Stimulated activated CD8-positive, alpha-beta memory T cell treated with anti-CD3 and anti-CD28 coated beads, Interleukin-4, amount 100 ng/mL, for 48 hours (primary cell): Measurements from ENCODE around the gene FOXR1.
"Not testable (repeated sequence)": the region's sequence is repeated elsewhere in the genome, so short reads cannot be mapped to it uniquely, and the experiment has no call there.

Source experiments
- DNase-seq: peaks from one replicate; pipeline ENCODE4 v3.0.0-alpha.2; 2020

The FOXR1 gene

DNA sequence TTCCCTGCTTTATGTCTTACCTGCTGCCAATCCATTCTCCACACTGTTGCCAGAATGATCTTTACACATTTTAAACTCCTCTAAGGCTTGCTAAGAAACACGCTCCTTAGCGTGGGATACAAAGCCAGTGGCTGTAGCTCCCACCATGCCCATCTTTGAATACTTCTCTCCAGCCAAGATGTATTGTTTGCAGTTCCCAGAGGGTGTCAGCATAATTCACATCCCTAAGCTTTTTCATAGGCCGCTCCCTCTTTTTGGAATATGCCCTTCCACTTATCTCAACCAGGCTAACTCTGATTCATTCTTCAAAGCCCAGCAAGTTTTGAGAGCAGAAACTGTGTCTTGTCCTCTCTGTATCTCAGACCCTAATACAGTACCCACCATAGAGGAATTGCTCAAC is 23.6 kb upstream of the FOXR1 start:
- no peak for DNase-seq

DNA sequence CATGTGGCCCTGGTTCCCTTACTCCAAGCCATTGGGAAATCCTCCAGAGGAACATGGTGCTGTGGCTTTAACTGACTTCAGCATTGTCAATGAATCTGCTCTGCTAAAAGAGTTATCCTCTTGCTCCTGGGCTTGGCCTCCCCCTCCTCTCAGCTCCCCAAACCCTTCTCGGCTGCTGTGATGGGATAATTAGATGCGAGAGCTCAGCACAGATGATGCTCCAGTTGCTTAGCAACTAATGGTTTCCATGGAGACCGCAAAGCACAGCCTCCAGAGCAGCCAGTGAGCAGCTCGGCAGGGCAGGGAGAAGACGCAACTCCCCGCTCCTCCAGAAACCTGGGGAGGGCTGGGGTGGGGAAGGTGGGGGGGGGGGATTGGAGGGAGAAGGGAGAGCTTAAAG is 18.3 kb upstream of the FOXR1 start:
- DNase-seq, result no peak

DNA sequence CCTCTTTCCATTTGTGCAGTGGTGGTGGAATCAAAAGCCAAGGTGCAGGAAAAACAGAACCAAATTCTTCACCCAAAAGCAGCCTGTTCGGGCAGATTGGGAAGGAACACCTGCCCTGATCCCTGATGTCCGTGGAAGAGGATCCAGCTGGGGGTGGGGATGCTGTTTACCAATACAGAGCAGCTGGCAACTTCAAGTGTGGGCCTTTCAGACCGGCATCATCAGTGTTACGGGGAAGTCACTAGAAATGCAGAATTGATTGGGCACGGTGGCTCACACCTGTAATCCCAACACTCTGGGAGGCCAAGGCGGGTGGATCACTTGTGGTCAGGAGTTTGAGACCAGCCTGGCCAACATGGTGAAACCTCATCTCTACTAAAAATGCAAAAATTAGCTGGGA is 17.6 kb upstream of the FOXR1 start:
- DNase-seq, result not testable (repeated sequence)

DNA sequence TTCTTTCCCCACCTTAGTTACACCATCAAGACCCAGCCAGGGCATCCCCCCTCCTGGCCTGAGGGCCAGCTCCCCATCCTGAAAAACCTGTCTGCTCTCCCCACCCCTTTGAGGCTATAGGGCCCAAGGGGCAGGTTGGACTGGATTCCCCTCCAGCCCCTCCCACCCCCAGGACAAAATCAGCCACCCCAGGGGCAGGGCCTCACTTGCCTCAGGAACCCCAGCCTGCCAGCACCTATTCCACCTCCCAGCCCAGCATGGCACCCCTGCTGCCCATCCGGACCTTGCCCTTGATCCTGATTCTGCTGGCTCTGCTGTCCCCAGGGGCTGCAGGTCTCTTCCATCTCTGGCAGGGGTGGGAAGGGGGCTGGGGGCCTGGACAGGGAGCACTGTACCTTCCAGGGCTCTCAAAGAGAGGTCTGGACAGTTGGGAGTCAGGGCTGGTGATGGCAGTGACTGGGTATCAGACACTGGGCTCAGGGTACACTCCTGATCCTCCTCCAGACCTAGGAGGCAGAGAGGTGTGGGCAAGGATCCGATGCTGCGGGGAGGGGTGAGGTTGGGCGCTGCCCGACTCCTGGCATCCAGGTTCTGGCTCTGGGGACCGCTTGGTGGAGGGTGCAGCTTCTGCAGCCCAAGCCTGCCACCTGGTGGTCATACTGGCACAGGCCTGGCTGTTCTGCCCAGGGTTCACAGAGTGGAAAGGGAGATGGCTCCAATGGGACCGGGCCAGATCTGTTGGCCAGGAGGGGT is 15.3 kb upstream of the FOXR1 start, which contains the start of gene UPK2:
Gene UPK2 (plus strand): TSS at position 205 of the 753 bp plus-strand sequence. CDS start 53 bp downstream, at position 258.
- peak; percentile 96 for DNase-seq

DNA sequence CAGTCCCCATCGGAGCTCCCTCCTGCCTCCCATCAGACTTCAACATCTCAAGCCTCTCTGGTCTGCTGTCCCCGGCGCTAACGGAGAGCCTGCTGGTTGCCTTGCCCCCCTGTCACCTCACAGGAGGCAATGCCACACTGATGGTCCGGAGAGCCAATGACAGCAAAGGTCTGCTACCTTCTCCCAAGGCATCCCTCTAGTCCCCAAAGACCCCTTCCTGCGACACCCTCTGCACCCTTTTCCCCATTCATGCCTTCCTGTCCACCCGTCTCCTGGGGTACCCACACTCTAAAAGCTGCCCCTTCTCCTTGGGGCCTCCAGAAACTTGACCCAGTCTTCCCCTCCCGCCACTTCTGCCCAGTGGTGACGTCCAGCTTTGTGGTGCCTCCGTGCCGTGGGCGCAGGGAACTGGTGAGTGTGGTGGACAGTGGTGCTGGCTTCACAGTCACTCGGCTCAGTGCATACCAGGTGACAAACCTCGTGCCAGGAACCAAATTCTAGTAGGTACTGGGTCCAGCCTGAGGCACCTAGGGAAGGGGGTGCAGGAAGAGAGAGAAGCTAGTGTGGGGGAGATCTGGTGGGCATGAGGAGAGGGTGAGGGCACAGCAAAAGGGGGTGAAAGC is 14.6 kb upstream of the FOXR1 start:
- no peak for DNase-seq

DNA sequence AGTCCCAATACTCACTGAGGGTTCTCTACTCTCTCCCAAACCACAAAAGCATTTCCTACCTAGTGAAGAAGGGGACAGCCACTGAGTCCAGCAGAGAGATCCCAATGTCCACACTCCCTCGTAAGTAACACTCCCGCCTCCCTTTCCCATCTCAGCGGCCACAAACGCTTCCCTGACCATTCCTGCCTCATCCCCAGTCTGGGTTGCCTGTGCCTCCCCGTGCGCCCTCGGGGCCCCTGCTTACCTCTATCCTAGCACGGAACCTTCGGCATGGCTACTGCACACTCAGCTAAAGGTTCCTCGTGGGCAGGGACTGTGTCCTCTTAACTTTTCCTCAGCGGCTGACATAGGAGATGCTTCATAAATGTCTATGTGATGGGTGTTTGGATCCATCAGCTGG is 14.0 kb upstream of the FOXR1 start:
- no peak for DNase-seq

DNA sequence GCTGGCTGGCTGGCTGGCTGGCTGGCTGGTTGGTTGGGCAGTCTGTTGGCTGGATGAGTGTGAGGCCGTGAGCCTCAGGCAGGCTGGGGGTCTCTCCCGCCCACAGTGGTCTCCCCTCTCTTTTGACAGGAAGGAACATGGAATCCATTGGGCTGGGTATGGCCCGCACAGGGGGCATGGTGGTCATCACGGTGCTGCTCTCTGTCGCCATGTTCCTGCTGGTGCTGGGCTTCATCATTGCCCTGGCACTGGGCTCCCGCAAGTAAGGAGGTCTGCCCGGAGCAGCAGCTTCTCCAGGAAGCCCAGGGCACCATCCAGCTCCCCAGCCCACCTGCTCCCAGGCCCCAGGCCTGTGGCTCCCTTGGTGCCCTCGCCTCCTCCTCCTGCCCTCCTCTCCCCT is 13.6 kb upstream of the FOXR1 start:
- DNase-seq, result no peak

DNA sequence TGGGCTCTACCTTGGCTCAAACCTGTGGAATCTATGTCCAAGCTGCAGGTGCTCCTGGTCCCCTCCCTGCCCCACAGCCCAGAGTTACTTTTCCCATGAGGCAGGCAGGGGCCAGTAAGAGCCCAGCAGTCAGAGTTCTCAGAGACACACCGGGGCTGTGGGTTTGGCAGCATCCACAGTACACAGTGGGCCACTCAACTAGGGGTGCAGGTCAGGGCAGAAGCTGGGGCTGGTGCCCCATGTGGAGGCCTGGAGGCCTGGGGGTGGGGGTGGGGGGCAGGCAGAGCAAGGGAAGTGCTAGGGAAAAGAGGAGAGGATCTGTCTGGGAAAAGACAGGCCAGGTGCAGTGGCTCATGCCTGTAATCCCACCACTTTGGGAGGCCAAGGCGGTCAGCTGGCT is 13.0 kb upstream of the FOXR1 start:
- DNase-seq, result no peak

DNA sequence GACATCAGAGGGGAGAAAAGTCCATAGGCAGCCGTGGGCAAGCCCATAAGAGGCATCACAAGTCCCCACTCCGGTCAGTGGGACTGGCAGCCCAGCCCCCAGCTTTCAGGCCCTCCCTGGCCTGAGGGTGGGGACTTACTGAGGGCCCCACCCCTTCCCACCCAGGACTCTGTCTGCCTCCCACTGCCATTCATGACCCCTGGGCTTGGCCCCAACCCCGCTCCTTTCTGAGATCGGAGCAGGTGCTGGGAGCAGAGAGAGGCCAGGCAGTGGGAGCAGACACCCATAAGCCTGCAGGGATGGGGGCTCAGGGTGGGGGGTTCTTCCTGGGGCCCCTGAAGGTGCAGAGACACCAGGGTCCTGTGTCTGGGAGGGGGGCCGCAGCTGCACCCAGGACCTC is 10.4 kb upstream of the FOXR1 start:
- no peak for DNase-seq

DNA sequence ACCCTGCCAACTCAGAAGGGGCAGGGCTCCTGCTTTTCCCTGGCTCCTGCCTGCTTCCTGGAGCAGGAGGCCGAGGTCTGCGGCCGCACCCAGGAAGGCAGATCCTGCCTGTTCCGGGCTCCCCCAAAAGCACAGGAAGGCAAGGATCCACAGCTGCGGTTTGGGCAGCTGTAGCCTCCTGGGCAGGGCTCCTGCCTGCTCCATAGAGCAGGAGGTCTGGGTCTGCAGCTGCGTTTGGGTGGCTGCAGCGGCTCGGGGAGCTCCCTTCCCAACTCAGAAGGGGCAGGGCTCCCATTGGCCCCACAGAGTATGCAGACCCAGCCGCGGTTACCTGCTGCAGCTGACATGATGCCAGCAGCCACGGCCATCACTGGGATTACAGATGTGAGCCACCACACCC is 10.0 kb upstream of the FOXR1 start:
- DNase-seq, result no peak

DNA sequence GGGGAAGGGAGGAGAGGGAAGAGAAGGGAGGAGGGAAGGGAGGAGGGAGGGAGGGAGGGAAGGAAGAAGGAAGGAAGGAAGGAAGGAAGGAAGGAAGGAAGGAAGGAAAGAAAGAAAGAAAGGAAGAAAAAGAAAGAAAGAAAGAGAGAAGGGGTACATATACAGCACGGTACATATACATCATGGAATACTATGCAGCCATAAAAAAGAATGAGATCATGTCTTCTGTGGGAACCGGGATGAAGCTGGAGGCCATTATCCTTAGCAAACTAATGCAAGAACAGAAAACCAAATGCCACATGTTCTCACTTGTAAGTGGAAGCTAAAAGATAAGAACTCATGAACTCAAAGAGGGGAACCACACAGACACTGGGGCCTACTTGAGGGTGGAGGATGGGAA is 2.1 kb upstream of the FOXR1 start:
- DNase-seq, result not testable (repeated sequence)

DNA sequence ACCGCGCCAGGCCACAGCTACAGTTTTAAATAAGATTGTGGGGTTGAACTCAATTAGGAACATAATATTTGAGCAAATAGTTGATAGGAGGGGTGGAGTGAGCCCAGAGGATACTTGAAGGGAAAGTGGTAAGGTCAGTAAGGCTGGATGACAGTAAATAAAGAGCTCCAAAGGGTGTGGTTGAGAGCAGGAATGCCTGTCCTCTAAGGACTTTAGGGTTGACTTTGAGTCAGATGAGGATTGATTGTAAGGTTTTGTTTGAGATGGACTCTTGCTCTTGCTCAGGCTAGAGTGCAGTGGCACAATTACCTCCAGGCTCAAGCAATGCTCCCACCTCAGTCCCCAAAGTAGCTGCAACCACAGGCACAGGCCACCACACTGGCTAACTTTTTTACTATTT is 2.4 kb downstream of the FOXR1 start:
- no peak for DNase-seq

DNA sequence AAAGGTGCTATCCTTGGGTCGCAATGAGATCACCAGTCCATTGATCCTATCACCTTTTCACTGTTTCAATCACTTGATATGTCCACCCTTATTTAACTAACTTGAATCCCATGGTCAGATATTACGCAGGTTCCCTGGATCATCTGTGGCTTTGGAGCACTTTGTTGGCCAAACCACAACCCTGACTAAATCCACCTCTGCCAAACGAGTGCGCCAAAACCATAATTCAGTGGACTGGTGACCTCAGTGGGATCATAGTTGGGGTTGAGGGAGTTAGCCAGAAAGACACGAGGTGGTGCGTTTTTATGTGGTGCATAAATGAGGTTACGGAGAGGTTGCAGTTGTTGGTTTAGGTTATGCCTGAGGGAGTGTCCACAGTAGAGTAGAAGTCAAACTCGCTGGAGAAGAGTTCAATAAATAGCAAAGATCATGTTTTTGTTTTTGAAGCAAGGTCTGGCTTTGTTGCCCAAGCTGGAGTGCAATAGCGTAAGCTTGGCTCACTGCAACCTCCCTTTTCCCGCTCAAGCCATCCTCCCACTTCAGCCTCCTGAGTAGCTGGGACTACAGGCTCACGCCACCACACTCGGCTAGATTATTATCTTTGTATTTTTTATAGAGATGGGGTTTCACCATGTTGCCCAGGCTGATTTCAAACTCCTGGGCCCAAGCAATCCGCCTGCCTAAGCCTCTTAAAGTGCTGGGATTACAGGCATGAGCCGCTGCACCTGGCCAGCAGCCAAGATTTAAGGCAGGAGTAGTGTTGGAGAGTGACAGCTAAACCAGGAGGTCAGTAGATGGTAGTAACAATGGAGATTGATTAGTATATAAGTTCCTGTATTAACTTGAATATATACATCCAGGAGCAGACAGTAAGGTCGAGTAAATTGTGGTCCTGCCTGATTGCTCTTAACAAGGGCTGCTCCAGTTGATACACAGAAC is 4.5 kb downstream of the FOXR1 start:
- no peak for DNase-seq

DNA sequence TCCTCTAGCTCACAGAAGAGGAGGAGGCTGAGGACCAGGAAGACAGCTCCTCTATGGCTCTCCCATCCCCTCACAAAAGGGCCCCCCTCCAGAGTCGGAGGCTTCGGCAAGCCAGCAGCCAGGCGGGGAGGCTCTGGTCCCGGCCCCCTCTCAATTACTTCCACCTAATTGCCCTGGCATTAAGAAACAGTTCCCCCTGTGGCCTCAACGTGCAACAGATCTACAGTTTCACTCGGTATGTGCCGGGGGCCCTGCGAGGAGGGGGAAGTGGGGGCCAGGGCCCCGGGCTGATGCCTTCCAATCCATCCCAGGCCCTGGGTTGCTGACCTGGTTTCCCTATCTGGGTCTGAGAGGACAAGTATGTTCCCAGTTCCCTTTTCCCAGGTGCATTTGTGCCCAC is 7.9 kb downstream of the FOXR1 start:
- DNase-seq, result no peak

DNA sequence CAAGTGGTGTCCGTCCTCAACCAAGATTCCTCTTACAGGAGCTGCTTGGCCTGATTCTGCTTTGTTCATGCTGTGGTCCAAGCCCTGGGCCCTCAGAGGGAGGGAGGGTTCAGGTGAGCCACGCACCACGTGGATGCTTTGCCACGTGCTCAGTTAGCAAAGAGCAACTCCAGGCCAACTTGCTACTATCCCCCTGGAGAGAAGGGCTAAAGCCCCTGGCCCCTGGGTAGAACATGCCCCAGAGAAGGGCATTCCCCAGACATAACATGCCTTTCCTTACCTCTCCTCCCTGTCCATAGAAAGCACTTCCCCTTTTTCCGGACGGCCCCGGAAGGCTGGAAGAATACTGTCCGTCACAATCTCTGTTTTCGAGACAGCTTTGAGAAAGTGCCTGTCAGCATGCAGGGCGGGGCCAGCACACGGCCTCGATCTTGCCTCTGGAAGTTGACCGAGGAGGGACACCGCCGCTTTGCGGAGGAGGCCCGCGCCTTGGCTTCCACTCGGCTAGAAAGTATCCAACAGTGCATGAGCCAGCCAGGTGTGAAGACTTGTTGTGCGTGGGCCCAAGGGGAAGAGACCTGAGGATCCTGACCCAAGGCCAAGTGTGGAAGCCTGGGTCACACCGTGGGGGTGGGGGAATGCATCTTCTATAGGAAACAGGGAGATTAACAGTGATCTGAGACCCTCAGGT is 8.8 kb downstream of the FOXR1 start:
- no peak for DNase-seq

DNA sequence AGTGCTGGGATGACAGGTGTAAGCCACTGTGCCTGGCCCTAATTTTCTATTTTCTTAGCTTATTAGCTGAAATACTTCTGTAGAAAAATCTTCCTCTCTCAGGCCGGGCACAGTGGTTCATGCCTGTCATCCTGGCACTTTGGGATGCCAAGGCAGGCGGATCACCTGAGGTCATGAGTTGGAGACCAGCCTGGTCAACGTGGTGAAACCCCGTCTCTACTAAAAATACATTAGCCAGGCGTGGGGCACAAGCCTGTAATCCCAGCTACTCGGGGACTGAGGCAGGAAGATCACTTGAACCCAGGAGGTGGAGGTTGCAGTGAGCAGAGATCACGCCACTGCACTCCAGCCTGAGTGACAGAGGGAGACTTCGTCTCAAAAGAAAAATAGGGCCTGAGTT is 12.8 kb downstream of the FOXR1 start:
- DNase-seq, result not testable (repeated sequence)

DNA sequence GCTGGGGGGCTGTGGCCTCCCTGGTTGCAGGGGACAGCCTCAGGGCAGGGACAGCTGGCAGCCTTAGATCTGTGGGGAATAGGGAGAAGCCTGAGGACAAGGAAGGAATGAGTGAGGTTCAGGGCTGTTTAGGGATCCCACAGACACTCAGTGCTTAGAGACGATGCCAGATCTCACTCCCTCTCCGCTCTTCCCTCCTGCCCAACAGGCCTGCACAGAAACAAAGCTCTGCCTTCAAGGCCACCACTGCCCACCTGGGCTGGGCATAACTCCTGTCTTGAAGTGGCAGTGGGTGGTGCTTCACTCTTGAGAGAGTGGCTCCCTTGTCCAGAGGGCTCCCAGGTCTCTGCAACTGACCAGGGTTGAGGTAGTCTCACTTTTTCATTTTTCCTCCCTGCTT is 13.3 kb downstream of the FOXR1 start:
- no peak for DNase-seq

DNA sequence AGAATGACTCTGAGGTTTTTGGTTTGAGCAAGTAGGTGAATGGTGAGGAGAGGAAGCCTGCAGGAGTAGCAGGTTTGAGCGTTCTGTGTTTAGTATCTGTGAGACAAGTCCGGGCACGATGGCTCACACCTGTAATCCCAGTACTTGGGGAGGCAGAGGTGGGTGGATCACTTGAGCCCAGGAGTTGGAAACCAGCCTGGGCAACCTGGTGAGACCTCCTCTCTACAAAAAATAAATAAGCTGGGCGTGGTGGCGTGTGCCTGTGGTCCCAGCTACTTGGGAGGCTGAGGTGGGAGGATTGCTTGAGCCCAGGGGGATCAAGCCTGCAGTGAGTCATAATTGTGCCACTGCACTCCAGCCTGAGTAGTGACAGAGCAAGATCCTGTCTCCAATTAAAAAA is 16.7 kb downstream of the FOXR1 start:
- no peak for DNase-seq

DNA sequence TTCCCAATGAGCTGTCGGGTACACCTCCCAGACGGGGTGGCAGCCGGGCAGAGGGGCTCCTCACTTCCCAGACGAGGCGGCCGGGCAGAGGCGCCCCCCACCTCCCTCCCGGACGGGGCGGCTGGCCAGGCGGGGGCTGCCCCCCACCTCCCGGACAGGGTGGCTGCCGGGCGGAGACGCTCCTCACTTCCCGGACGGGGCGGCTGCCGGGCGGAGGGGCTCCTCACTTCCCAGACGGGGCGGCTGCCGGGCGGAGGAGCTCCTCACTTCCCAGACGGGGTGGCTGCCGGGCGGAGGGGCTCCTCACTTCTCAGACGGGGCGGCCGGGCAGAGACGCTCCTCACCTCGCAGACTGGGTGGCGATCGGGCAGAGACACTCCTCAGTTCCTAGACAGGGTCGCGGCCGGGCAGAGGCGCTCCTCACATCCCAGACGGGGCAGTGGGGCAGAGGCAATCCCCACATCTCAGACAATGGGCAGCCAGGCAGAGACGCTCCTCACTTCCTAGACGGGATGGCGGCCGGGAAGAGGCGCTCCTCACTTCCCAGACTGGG is 20.0 kb downstream of the FOXR1 start:
- not testable (repeated sequence) for DNase-seq

DNA sequence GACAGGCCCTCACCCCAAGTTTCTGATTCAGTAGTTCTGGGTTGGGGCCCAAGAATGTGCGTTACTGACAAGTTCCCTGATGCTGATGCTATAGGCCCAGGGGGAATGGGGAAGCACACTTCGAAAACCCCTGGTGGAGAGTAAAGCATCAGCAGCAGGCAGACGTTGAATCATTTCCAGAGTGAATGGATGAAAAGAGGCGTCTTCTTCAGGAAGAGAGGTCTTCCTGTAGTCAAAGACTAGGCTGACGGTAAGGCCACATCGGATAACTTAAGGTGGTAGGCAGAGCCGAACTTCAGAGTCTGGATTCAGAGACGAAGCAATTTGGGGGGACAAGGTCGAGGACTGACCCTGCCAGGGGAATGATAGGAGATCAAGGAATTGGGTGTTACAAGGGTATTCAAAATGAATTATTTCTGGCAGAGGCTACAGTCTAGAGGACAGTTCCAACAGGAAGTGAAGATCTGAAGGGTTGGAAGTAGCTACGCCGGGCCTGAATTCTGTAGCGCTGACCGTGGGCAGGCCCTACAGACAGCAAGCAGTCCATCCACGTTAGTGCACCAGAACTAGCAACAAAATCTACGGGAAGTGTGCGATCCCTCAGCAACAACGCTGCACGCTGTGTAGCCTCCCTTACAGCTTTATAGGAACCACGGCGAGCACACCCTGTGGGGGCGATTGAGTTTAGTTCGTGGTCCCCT is 25.5 kb downstream of the FOXR1 start:
- DNase-seq, result peak; percentile 54

DNA sequence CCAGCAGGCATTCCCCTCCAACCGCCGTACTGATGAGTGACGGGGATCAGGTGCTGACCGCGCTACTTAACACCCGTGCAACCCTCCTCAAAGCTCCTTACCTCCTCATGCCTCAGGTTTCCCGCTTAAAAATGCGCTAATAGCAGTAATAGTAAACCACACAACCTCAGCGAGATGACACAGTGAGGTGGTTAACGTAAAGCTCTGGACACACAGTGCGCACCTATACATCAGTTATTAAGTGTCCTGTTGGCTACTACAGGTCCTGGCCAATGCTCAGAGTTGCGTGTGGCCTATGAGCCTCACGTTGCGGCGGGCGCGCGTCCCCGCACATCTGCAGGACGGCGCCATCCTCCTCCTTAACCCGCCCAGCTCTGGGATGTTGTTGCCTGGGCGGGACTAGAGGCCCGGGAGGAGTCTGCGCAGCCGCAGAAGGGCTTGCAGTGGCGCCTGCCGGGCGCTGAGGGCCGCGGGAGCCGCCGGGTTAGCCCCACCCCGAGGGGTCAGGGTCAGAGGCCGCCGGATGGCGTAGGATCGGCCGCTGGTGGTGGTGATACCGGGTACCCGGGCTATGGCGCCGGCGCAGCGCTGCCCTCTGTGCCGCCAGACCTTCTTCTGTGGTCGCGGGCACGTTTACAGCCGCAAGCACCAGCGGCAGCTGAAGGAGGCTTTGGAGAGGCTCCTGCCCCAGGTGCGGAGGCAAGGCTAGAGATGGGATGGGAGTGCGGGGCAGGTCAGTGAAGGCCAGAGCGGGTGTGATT is 26.2 kb downstream of the FOXR1 start, which contains the start of gene CENATAC:
Gene CENATAC (plus strand): TSS at position 512 of the 761 bp plus-strand sequence. CDS start 60 bp downstream, at position 572.
- peak; percentile 97 for DNase-seq
